Naive thymus-derived CD4-positive, alpha-beta T cell (primary cell): ENCODE measurements around the gene ELF3. TPM values are rescaled to one million over a fixed set of nuclear protein-coding genes. Genes with fewer than 3 reads are reported as not detected.

Experiments used
- ATAC-seq: fragments of 150-1000 bp; cut with Tn5 transposase; 2 replicates; pipeline ENCODE4 v1.10.0; 2021; ENCODE audit warnings: mild to moderate bottlenecking, moderate library complexity
- CTCF ChIA-PET: fragments of 350-600 bp; sonication (Branson Sonifier 250); formaldehyde crosslinking; loops from one replicate; lab custom pipeline; 2021; ENCODE audit warnings: antibody characterized with exemption; lab: Charles Lee
- POLR2A ChIA-PET: fragments of 350-600 bp; sonication (Branson Sonifier 250); formaldehyde crosslinking; loops from one replicate; lab custom pipeline; 2021; ENCODE audit warnings: antibody characterized with exemption, inconsistent platforms; lab: Charles Lee
- DNase-seq, 9 donors: peaks; one replicate each; pipeline versions ENCODE4 v3.0.0 to v3.0.0-alpha.2; 2020 to 2022; ENCODE audit warnings: mixed read lengths in 1 of 9
- H3K27ac ChIP-seq: one replicate; pipeline ENCODE4 v1.7.0; 2013; ENCODE audit warnings: mild to moderate bottlenecking, low read depth, low read length, moderate library complexity
- H3K27me3 ChIP-seq, 2 donors: one replicate each; pipeline ENCODE4 v1.7.0; 2013; ENCODE audit warnings: low read length in 2 of 2, mild to moderate bottlenecking in 2 of 2, moderate library complexity in 2 of 2; ENCODE audit not compliant: control insufficient read depth in 2 of 2, insufficient read depth in 2 of 2
- H3K36me3 ChIP-seq, 3 experiments: 1 replicate in 2 of 3; 2 replicates in 1 of 3; pipeline ENCODE4 v1.7.0; 2013; ENCODE audit warnings: low read length in 3 of 3, mild to moderate bottlenecking in 3 of 3, moderate library complexity in 1 of 3; ENCODE audit not compliant: insufficient read depth in 3 of 3, control insufficient read depth in 2 of 3
- H3K4me1 ChIP-seq, 2 donors: one replicate each; pipeline ENCODE4 v1.7.0; 2013; ENCODE audit warnings: low read length in 2 of 2, mild to moderate bottlenecking in 2 of 2, moderate library complexity in 1 of 2; ENCODE audit not compliant: control insufficient read depth in 2 of 2, insufficient read depth in 2 of 2
- H3K4me3 ChIP-seq: 2 replicates; pipeline ENCODE4 v1.7.0; 2013; ENCODE audit warnings: mild to moderate bottlenecking, low read length
- H3K9me3 ChIP-seq, 3 experiments: 1 replicate in 2 of 3; 2 replicates in 1 of 3; pipeline ENCODE4 v1.7.0; 2013; ENCODE audit warnings: low read length in 3 of 3; ENCODE audit not compliant: control insufficient read depth in 2 of 3
- H3K27ac Mint-ChIP-seq, 9 donors: one replicate each; pipeline ENCODE4 v1.8.0; 2020 to 2022; ENCODE audit warnings: mixed read lengths in 9 of 9, mild to moderate bottlenecking in 8 of 9, moderate library complexity in 5 of 9, inconsistent platforms in 2 of 9
- H3K27me3 Mint-ChIP-seq, 5 donors: one replicate each; pipeline ENCODE4 v1.8.0; 2021 to 2022; ENCODE audit warnings: mixed read lengths in 5 of 5, mild to moderate bottlenecking in 1 of 5
- H3K36me3 Mint-ChIP-seq, 5 donors: one replicate each; pipeline ENCODE4 v1.8.0; 2020 to 2022; ENCODE audit warnings: mixed read lengths in 5 of 5, mild to moderate bottlenecking in 3 of 5, inconsistent platforms in 1 of 5
- H3K4me1 Mint-ChIP-seq, 7 donors: one replicate each; pipeline ENCODE4 v1.8.0; 2020 to 2022; ENCODE audit warnings: mixed read lengths in 7 of 7, mild to moderate bottlenecking in 3 of 7, inconsistent platforms in 1 of 7
- H3K4me3 Mint-ChIP-seq, 10 donors: one replicate each; pipeline ENCODE4 v1.8.0; 2020 to 2022; ENCODE audit warnings: mild to moderate bottlenecking in 10 of 10, mixed read lengths in 10 of 10, moderate library complexity in 6 of 10, inconsistent platforms in 2 of 10
- H3K9me3 Mint-ChIP-seq, 11 donors: one replicate each; pipeline ENCODE4 v1.8.0; 2020 to 2022; ENCODE audit warnings: mixed read lengths in 11 of 11, mild to moderate bottlenecking in 4 of 11, inconsistent platforms in 1 of 11, moderate library complexity in 1 of 11
- intact Hi-C, 2 donors: fragments of 100-400 bp; cut with micrococcal nuclease; formaldehyde crosslinking; loops; one replicate each; pipeline ENCODE4 v1.15.1; 2023
- polyA plus RNA-seq, 2 donors: library from polyadenylated mRNA; unstranded; fragments of 300-500 nt; fragmentation: Illumina TruSeq; gene quantifications; one replicate each; pipeline ENCODE4 v1.2.3, GENCODE V29; 2021
- total RNA-seq, 6 experiments: library from RNA in 5 of 6; stranded (reverse) in 5 of 6; gene quantifications; 1 replicate in 5 of 6; 2 replicates in 1 of 6; pipeline ENCODE4 v1.2.3 and lab custom pipeline; 2021 to 2026

The ELF3 gene
- total and polyA plus RNA-seq, 7 experiments from 2014 or later, result 0.19 to 2.8 (median 1.4) TPM; not detected in 1

DNA sequence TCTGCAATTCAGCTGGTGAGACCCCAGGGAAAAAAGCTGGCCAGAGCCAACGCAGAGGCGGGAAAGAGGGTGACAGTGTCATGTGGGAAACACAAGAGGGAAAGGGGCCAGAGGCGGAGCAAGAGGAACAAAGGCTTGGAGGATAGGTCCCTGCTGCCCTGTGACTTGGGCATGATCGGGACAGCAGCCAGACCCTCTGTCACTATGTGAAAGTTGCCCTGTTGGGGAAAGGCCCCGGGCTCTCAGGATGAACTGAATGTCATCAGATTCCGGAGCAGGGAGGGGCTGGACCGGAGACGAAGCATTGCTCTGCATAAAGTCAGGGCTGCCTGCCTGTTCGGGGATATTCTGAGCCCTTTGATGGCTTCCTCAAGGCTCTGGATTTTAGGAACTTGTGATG, 5.7 kb upstream of the ELF3 start:
- no peaks in the 10 kb centered on the region for H3K27me3 ChIP-seq
- Mint-ChIP-seq H3K9me3 (peaks cover 0 to 2% (median 0%) of the 10 kb centered on the region in 11 donors), H3K4me3 (no peak overlapping the region), H3K36me3 (peaks cover 8 to 43% (median 17%) of the 10 kb centered on the region in 5 donors), H3K27me3 (no peaks in the 10 kb centered on the region), H3K27ac (no peak overlapping the region), H3K4me1 (peaks cover 0 to 2% (median 0%) of the 10 kb centered on the region in 7 donors)
- ChIA-PET POLR2A (no interaction called here), CTCF (no interaction called here)
- H3K36me3 ChIP-seq, result peaks cover 0 to 72% (median 0%) of the 10 kb centered on the region in 3 experiments
- intact Hi-C loops, result loop anchor here in 1 of 2 donors (5.0 kb wide), 1 partner anchor 313 kb away; no protein-coding TSS in a partner anchor
- no peaks in the 10 kb centered on the region for H3K9me3 ChIP-seq
- H3K4me3 ChIP-seq, result no peak overlapping the region
- no peak for DNase-seq
- no peak overlapping the region for H3K27ac ChIP-seq
- ATAC-seq, result no peak
- no peaks in the 10 kb centered on the region for H3K4me1 ChIP-seq

DNA sequence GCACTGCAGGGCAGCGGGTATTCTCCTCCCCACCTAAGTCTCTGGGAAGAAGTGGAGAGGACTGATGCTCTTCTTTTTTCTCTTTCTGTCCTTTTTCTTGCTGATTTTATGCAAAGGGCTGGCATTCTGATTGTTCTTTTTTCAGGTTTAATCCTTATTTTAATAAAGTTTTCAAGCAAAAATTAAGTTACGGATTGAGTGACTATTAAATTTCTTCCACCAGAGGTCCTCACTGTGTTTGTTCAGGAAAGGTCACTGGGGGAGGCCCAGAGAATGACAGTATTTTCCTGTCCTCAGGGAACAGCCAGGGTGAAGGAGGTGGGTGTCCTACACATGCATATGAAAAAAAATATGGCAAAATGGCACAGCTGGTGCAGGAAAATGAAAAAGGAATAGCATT, 4.4 kb upstream of the ELF3 start:
- Mint-ChIP-seq H3K36me3 (peaks cover 7 to 38% (median 12%) of the 10 kb centered on the region in 5 donors), H3K4me3 (no peak overlapping the region), H3K9me3 (peaks cover 0 to 2% (median 0%) of the 10 kb centered on the region in 11 donors), H3K4me1 (peaks cover 0 to 2% (median 0%) of the 10 kb centered on the region in 7 donors), H3K27ac (no peak overlapping the region), H3K27me3 (no peaks in the 10 kb centered on the region)
- no peak for ATAC-seq
- H3K36me3 ChIP-seq, result peaks cover 0 to 60% (median 0%) of the 10 kb centered on the region in 3 experiments
- DNase-seq, result no peak
- H3K4me1 ChIP-seq, result no peaks in the 10 kb centered on the region
- POLR2A ChIA-PET, result no interaction called here
- CTCF ChIA-PET, result no interaction called here
- intact Hi-C loops, result loop anchor here in 1 of 2 donors (5.0 kb wide), 1 partner anchor 311 kb away; no protein-coding TSS in a partner anchor
- H3K4me3 ChIP-seq, result no peak overlapping the region
- no peak overlapping the region for H3K27ac ChIP-seq
- H3K9me3 ChIP-seq, result no peaks in the 10 kb centered on the region
- no peaks in the 10 kb centered on the region for H3K27me3 ChIP-seq

DNA sequence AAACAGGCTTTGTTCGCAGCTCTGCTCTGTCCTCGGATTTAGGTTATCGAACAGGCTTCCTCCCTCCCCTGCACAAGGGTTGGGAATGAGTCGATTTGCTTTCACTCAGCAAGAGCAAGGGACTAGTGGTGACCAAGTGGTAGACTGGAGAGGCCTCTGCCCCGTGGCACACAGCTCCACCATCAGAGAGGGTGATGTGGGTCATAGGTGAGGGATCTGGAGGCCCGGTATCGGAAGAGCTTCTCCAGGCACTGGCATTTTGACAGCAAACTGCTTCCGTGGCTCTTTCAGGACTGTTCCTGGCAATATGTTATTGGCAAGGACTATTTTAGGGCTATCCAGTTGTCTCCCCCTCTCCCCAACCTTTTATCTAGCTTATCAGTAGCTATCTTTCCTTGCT, 3.1 kb upstream of the ELF3 start:
- no peak overlapping the region for H3K4me3 ChIP-seq
- H3K4me1 ChIP-seq, result no peaks in the 10 kb centered on the region
- no peaks in the 10 kb centered on the region for H3K27me3 Mint-ChIP-seq
- peaks cover 0 to 50% (median 0%) of the 10 kb centered on the region in 3 experiments for H3K36me3 ChIP-seq
- H3K9me3 ChIP-seq, result no peaks in the 10 kb centered on the region
- intact Hi-C loops, result loop anchor here in 1 of 2 donors (5.0 kb wide), 1 partner anchor 310 kb away; no protein-coding TSS in a partner anchor
- ChIA-PET POLR2A (no interaction called here), CTCF (interaction anchor here (0.5 to 1.1 kb wide), 4 partner anchors 12 to 1694 kb away, joined by 3 to 4 read pairs (median 3); no protein-coding TSS in a partner anchor)
- ATAC-seq, result no peak
- DNase-seq, result no peak
- H3K9me3 Mint-ChIP-seq, result peaks cover 0 to 2% (median 0%) of the 10 kb centered on the region in 11 donors
- peaks cover 0 to 2% (median 0%) of the 10 kb centered on the region in 7 donors for H3K4me1 Mint-ChIP-seq
- no peak overlapping the region for H3K4me3 Mint-ChIP-seq
- no peak overlapping the region for H3K27ac ChIP-seq
- H3K27ac Mint-ChIP-seq, result peak overlapping the region in 1 of 9 donors; percentile 55
- H3K27me3 ChIP-seq, result no peaks in the 10 kb centered on the region
- H3K36me3 Mint-ChIP-seq, result peaks cover 7 to 34% (median 12%) of the 10 kb centered on the region in 5 donors

DNA sequence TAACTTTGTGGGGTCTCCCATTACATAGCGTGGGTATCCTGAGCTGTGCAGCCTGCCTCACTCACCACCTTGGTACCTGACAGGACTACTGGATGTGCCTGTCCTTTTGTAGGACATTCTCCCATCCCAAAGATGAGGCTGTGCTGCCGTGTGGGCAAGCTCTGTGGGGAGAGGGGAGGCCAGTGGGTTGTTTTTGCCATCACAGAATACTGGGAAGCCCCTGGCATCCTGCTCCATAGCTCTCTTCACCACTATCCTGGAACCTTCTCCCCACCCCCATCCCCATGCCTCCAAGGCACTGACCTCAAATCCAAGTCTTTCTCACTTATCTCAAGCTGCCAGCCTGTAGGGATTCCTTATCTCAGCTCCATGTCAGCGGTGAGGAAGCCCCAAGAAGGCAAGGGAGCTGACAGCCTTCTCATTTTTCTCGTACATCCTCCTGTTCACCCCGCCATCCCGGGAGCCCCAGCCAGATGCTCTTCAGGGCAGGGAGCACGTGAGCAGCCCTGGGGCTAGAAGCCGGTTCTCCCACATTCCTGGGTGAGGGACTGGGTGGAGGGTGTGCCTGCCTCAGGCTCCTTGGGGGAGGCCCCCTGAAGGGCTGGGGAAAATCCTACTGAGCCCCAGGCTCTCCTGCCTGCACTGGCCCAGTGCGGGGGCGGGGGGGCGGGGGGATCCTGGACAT, 2.4 kb upstream of the ELF3 start:
- Histone ChIP-seq H3K36me3 (peaks cover 0 to 43% (median 0%) of the 10 kb centered on the region in 3 experiments), H3K9me3 (no peaks in the 10 kb centered on the region), H3K4me1 (no peaks in the 10 kb centered on the region), H3K27me3 (no peaks in the 10 kb centered on the region), H3K4me3 (no peak overlapping the region), H3K27ac (no peak overlapping the region)
- Mint-ChIP-seq H3K9me3 (peaks cover 0 to 2% (median 0%) of the 10 kb centered on the region in 11 donors), H3K27ac (peak overlapping the region in 1 of 9 donors; percentile 62), H3K4me3 (no peak overlapping the region), H3K4me1 (peaks cover 0 to 2% (median 0%) of the 10 kb centered on the region in 7 donors), H3K27me3 (no peaks in the 10 kb centered on the region), H3K36me3 (peaks cover 4 to 29% (median 12%) of the 10 kb centered on the region in 5 donors)
- DNase-seq (no peak), ATAC-seq (no peak)
- CTCF ChIA-PET, result interaction anchor here (0.5 to 1.1 kb wide), 3 partner anchors 13 to 457 kb away, joined by 3 to 4 read pairs (median 3); no protein-coding TSS in a partner anchor
- intact Hi-C loops, result loop anchor here in 1 of 2 donors (5.0 kb wide), 1 partner anchor 309 kb away; no protein-coding TSS in a partner anchor
- POLR2A ChIA-PET, result no interaction called here

DNA sequence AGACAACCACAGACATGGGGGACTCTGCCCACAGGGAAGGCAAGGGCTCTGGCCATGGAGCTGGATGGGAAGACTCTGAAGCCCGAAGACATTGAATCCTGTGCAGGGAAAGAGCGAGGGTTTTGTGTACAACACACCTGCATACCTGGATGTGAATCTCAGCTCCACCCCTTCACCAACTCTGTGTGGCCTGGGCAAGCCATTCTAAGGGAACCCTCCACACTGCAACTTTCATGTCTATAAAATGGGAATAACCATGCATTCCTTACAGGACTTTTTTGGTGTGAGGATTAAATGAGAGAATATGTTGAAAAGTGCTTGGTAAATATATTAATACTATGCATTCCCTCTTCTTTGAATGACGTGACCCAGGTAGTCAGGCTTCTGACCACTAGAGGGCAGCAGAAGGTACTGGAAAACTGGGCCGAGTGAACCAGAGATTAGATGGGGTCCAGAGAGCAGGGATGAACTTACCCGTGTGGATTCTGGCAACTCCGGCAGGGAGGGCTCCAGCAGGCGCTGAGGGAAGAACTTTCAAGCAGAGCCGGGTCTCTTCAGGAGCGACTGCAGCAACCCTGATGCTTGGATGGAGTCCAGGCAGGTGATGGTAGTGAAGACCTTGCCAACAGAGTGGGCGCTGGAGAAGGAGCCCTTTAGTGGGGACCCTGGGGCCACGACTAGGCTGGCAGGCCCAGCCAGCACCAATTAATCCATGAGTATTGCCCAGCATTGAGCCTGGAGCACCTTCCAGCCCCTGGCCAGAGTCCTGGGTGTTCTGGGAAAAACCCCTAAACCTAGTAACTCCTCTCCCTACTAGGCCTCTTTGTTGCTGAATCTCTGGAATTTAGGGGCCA, 834 bp upstream of the ELF3 start:
- CTCF ChIA-PET, result interaction anchor here (0.6 to 1.3 kb wide), 4 partner anchors 9 to 270 kb away, joined by 3 to 5 read pairs (median 4); no protein-coding TSS in a partner anchor
- H3K27ac ChIP-seq, result no peak overlapping the region

DNA sequence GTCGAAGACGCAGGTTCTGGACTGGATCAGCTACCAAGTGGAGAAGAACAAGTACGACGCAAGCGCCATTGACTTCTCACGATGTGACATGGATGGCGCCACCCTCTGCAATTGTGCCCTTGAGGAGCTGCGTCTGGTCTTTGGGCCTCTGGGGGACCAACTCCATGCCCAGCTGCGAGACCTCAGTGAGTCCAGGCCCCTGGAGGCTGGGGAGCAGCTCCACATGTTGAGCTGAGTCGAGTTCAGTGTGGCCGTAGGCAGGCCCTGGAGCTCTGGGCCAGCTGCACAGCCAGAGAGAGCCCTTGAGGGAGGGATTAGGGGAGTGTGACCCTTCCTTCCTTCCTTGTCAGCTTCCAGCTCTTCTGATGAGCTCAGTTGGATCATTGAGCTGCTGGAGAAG, 1.6 kb downstream of the ELF3 start:
- Mint-ChIP-seq H3K27ac (no peak overlapping the region), H3K9me3 (peaks cover 0 to 2% (median 0%) of the 10 kb centered on the region in 11 donors), H3K4me3 (no peak overlapping the region), H3K4me1 (peaks cover 0 to 2% (median 0%) of the 10 kb centered on the region in 7 donors), H3K27me3 (peaks cover 0 to 4% (median 1%) of the 10 kb centered on the region in 5 donors), H3K36me3 (peaks cover 0 to 6% (median 0%) of the 10 kb centered on the region in 5 donors)
- POLR2A ChIA-PET, result no interaction called here
- Histone ChIP-seq H3K36me3 (peaks cover 0 to 9% (median 0%) of the 10 kb centered on the region in 3 experiments), H3K27me3 (no peaks in the 10 kb centered on the region), H3K4me3 (no peak overlapping the region), H3K27ac (no peak overlapping the region), H3K9me3 (no peaks in the 10 kb centered on the region), H3K4me1 (no peaks in the 10 kb centered on the region)
- intact Hi-C loops, result no loop called here
- CTCF ChIA-PET, result interaction anchor here (0.6 kb wide), 1 partner anchor 29 kb away, joined by 3 read pairs; no protein-coding TSS in a partner anchor
- DNase-seq (no peak), ATAC-seq (no peak)

More for the DNA sequence above, 834 bp upstream of the ELF3 start:
- intact Hi-C loops, result loop anchor here (1.0 to 5.0 kb wide), 2 partner anchors 126 to 308 kb away; no protein-coding TSS in a partner anchor
- Histone ChIP-seq H3K4me3 (no peak overlapping the region), H3K9me3 (no peaks in the 10 kb centered on the region), H3K4me1 (no peaks in the 10 kb centered on the region), H3K27me3 (no peaks in the 10 kb centered on the region), H3K36me3 (peaks cover 0 to 27% (median 0%) of the 10 kb centered on the region in 3 experiments)
- ATAC-seq (peak; percentile 85), DNase-seq (peak; percentile 11 to 69 (median 41))
- Mint-ChIP-seq H3K9me3 (peaks cover 0 to 2% (median 0%) of the 10 kb centered on the region in 11 donors), H3K36me3 (peaks cover 1 to 16% (median 10%) of the 10 kb centered on the region in 5 donors), H3K4me1 (peaks cover 0 to 2% (median 0%) of the 10 kb centered on the region in 7 donors), H3K27me3 (no peaks in the 10 kb centered on the region), H3K27ac (no peak overlapping the region), H3K4me3 (no peak overlapping the region)
- POLR2A ChIA-PET, result no interaction called here
